GM21367 (cell line): ENCODE results near the gene FBXL20.
"Not testable (repeated sequence)": the region's sequence is repeated elsewhere in the genome, so short reads cannot be mapped to it uniquely, and the experiment has no call there.

Source experiments
- ATAC-seq: cut with Tn5 transposase; IDR thresholded peaks from one replicate; pipeline ENCODE4 v1.9.1; 2021; ENCODE audit not compliant: unreplicated experiment

FBXL20 gene

GRCh38 chr17:39334008-39334744 is 67.2 kb downstream of the FBXL20 start:
- not testable (repeated sequence) for ATAC-seq

GRCh38 chr17:39332092-39332491 is 69.3 kb downstream of the FBXL20 start:
- ATAC-seq = no peak

GRCh38 chr17:39328815-39329214 is 72.6 kb downstream of the FBXL20 start:
- no peak for ATAC-seq

- ATAC-seq = no peak
These were observed 74.3 kb downstream of the FBXL20 start for GRCh38 chr17:39327109-39327508.

GRCh38 chr17:39325528-39326240 is 75.7 kb downstream of the FBXL20 start:
- ATAC-seq = no peak

GRCh38 chr17:39318636-39319035 is 82.8 kb downstream of the FBXL20 start:
- ATAC-seq = no peak

GRCh38 chr17:39306509-39307212 is 94.8 kb downstream of the FBXL20 start:
- ATAC-seq = no peak

GRCh38 chr17:39305978-39306377 is 95.4 kb downstream of the FBXL20 start:
- ATAC-seq = no peak

- ATAC-seq = no peak
These were observed 97.2 kb downstream of the FBXL20 start for GRCh38 chr17:39304188-39304587.

GRCh38 chr17:39294060-39294459 is 107.4 kb downstream of the FBXL20 start:
- ATAC-seq = no peak

- ATAC-seq = not testable (repeated sequence)
These were observed 108.9 kb downstream of the FBXL20 start for GRCh38 chr17:39292546-39292945.

- not testable (repeated sequence) for ATAC-seq
These were observed 114.9 kb downstream of the FBXL20 start for GRCh38 chr17:39286513-39286912.

- no peak for ATAC-seq
These were observed 116.7 kb downstream of the FBXL20 start for GRCh38 chr17:39284685-39285084.

GRCh38 chr17:39283896-39284295 is 117.5 kb downstream of the FBXL20 start:
- no peak for ATAC-seq

- no peak for ATAC-seq
These were observed 118.3 kb downstream of the FBXL20 start for GRCh38 chr17:39283098-39283497.

- no peak for ATAC-seq
These were observed 119.6 kb downstream of the FBXL20 start for GRCh38 chr17:39281806-39282205.

GRCh38 chr17:39278246-39278645 is 123.2 kb downstream of the FBXL20 start:
- not testable (repeated sequence) for ATAC-seq

- no peak for ATAC-seq
These were observed 124.3 kb downstream of the FBXL20 start for GRCh38 chr17:39277110-39277509.

- ATAC-seq = no peak
These were observed 125.3 kb downstream of the FBXL20 start for GRCh38 chr17:39276113-39276512.

GRCh38 chr17:39271546-39271945 is 129.9 kb downstream of the FBXL20 start:
- no peak for ATAC-seq

- ATAC-seq = no peak
These were observed 130.5 kb downstream of the FBXL20 start for GRCh38 chr17:39270923-39271322.

- no peak for ATAC-seq
These were observed 137.3 kb downstream of the FBXL20 start for GRCh38 chr17:39264119-39264518.
